Central memory CD4-positive, alpha-beta T cell (primary cell): ENCODE results near the gene CCDC149.

Source experiments
- DNase-seq: peaks from one replicate; pipeline ENCODE4 v3.0.0; 2022

Gene CCDC149

DNA sequence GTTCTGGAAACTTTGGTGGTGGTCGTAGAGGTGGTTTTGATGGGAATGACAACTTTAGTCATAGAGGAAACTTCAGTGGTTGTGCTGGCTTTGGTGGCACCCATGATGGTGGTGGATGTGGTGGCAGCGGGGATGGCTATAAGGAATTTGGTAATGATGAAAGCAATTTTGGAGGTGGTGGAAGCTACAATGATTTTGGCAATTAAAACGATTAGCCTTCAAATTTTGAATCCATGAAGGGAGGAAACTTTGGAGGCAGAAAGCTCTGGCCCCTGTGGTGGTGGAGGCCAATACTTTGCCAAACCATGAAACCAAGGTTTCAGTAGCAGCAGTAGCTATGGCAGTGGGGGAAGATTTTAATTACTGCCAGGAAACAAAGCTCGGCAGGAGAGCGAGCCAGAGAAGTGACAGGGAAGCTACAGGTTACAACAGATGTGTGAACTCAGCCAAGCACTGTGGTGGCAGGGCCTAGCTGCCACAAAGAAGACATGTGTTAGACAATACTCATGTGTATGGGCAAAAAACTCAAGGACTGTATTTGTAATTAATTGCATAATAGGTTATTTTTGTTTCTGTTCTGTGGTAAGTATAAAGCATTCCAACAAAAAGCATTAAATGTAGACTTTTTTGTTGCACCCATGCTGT is 140.7 kb downstream of the CCDC149 start:
- DNase-seq, result no peak

DNA sequence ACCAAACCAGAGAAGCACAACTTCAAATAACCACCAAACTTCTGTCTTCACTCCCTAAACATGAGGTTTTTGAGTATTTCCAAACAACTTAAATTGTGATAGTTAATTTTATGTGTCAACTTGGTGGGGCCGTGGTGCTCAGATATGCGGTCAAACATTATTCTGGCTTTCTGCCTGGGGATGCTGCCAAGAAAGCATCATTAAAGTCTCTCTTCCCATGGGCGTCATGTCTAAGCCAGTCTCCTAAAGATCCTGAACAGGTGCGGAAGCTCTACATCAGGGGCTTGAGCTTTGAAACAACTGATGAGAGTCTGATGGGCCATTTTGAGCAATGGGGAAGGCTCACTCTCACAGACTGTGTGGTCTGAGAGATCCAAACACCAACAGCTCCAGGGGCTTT is 141.6 kb downstream of the CCDC149 start:
- no peak for DNase-seq

GRCh38 chr4:24770667-24771066 is 142.2 kb downstream of the CCDC149 start:
- DNase-seq, result no peak

DNA sequence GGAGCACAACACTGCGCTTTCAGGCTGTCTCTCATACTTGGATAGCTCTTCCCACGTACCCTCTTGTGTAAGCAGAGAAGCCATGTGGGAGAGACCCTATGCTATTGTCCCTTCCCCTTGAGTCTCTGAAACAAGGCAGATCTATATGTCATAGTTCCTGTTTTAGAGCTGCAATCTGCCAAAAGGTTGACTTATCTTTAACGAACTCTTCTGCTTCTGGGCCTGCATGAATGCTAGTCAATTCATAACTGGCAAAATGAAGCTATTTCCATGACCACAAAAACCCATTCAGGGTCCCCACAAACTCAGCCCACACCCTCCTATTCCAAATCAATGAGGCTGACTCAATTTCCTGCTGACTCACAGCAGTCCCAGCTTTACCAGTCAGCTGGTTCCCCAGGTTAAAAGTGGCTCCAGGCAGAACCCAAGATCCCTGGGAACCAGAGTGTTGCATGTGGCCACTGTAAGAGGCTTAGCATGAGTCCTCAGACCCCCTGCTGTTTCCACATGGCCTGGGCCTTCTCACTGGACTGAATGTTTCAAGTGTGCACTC is 142.7 kb downstream of the CCDC149 start:
- no peak for DNase-seq

DNA sequence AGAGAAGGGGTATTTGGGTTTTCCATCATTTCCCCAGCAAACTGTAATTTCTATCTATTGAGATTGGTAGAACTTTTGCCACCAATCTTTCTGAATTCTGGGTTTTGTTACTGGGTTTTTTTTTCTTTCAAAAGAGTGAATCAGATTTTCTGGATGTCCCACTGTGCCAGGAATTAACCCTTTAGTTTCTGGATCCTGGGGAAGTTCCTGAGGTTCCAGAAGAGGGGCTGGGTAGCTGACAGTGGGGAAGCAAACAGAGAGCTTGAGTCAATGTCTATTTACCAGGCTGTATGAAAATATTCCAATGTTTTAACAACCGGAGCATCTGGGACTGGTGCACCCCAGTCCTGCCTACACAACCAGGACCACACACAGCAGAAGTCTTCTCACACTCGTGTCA is 143.3 kb downstream of the CCDC149 start:
- DNase-seq, result no peak

- DNase-seq, result no peak
These were observed 144.2 kb downstream of the CCDC149 start for GRCh38 chr4:24768604-24769003.

DNA sequence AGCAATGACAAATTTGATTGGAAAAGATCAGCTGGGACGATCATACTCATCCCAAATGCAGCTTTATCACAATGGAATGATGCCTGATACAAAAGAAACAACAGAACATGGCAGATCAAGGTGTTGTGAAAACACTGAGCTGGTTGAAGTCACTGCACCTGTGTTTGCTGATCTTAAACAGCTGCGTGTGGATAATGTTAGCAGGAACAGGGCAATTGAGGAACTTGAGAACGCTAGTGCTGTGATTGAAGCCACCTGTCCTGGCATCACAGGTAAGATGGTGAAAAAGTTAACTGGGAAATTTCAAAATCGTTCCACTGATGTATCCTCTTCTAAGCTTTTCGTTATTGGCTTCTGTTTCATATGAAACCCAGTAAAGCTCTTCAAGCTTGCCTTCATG is 144.8 kb downstream of the CCDC149 start:
- DNase-seq, result no peak

DNA sequence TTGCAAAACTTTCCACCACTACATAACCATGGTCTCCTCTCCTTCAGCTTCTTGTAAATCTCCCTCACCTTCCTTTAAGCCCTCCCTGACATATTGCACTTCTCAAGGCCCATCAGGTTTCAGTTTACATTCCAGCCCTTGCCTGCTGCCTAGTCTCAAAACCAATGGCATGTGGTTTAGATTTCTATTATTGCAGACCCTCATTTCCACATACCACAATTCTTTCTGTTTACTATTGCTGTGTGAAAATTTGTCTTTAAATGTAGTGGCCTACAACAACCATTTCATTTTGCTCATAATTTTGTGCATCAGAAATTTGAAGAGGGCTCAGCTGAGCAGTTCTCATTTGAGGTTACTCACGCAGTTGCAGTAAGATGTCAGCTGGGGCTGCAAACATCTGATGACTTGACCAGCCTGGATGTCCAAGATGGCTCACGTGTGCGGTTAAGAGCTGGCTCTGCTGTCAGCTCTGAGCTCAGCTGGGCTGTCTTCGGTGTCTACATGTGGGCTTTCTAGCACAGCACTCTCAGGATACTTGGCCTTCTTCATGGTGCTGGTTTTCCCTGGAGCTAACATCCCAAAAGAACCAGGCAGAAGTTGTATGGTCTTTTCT is 147.4 kb downstream of the CCDC149 start:
- DNase-seq, result no peak

DNA sequence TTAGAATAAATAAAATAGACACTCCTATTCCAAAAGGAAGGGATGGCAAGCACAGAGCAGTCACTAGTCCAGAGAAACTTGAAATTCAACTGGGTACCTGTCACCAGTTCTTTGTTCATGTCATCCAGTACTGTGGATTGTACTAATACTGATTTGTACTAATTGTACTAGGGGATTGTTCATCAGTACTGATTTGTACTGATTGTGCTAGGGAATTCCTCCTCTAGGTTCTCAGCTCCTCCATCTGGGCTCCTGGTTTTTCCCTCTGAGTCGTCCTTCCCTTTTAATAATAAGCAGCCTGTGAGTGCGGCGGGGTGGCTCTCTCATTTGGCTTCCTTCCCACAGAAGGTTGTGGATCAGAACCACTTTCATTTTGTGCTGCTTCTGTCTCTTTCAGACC is 148.5 kb downstream of the CCDC149 start:
- no peak for DNase-seq

GRCh38 chr4:24763631-24764297 is 149.1 kb downstream of the CCDC149 start:
- no peak for DNase-seq
